Activated CD4-positive, alpha-beta T cell treated with anti-CD3 and anti-CD28 coated beads, Interleukin-2, amount 50 U/mL, for 1 hour (primary cell): ENCODE measurements around the gene CDC27.
"Not testable (repeated sequence)": the region's sequence is repeated elsewhere in the genome, so short reads cannot be mapped to it uniquely, and the experiment has no call there.

Experiments
- DNase-seq: peaks from one replicate; pipeline ENCODE4 v3.0.0-alpha.2; 2020

The CDC27 gene

DNA sequence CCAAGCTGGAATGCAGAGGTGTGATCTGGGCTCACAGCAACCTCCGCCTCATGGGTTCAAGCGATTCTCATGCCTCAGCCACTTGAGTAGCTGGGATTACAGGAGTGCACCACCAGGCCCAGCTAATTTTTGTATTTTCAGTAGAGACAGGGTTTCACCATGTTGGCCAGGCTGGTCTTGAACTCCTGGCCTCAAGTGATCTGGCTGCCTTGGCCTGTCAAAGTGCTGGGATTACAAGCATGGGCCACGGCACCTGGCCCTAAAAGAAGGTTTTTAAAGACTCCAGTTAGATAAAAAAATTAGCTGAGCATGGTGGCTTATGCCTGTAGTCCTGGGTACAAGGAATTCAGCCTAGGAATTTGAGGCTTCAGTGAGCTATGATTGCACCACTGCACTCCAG, 62.3 kb downstream of the CDC27 start:
- not testable (repeated sequence) for DNase-seq

DNA sequence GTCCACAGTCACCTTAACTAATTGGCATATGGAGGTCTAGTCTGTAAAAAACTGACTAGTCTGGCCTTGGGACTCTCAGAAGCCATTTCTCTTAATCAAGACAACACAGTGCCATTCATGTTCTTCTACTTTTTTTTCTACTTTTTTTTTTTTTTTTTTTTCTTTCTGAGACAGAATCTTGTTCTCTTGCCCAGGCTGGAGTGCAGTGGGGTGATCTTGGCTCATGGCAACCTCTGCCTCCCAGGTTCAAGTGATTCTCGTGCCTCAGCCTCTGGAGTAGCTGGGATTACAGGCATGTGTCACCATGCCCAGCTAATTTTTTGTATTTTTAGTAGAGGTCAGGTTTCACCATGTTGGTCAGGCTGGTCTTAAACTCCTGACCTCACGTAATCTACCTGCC, 65.8 kb downstream of the CDC27 start:
- DNase-seq, result not testable (repeated sequence)

DNA sequence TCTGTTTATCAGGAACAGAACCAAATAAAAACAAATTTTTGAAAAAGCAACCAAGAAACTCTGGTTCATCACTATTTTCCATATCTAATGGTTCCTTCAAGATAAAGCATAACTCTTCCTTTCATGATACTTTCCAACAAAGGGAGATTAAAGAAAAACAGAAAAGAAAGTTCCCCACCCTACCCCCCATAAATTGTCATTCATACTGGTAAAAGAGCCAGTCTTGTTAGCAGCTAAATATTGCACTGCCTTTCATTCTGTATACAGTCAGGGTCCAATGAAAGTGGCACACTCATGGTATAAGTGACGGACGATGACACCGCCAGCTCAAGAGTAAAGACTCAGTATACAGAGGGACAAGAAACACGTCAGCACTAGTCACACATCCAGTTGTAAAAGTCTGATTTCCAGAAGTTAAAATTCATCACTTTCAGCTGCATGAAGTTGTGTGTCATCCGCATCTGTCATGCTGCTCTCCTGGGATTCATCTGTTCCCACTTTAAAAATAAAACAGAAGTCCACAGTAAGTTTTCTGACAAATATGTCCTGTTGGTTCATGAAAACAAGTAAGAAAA, 68.5 kb downstream of the CDC27 start:
- no peak for DNase-seq

DNA sequence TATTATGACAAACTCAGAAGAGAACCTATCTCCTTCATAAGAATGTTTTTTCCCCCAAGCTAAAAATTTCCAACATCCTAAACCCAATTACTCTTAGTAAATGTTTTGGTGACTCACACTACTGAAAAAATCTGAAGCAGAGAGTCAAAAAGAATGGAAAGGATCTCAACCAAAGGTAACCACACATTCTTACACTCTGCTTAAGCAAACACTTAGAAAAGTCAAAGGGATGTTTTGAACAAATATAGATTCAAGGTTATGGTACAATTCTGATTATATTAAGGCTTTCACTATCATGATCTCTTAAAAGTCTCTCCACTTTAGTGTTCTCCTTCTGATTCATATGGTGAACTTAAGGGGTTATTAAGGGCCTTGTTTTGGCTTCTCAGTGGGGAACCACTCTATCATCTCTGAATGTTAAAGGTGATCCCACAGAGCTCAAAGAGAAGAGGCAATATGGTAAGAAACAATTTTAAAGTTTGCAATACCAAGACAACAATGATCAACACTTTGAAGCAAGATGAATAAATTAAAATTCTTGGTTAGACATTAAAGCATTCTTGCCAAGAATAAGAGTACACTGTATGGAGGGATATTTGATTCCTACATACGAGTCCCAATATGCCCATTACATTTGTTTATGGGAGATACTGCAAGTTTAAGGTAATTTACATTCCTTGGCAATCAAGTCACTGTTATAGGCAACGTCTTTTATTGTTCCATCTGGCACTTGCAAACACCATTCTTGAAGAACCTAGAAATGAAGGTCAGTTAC, 69.2 kb downstream of the CDC27 start:
- DNase-seq, result no peak

DNA sequence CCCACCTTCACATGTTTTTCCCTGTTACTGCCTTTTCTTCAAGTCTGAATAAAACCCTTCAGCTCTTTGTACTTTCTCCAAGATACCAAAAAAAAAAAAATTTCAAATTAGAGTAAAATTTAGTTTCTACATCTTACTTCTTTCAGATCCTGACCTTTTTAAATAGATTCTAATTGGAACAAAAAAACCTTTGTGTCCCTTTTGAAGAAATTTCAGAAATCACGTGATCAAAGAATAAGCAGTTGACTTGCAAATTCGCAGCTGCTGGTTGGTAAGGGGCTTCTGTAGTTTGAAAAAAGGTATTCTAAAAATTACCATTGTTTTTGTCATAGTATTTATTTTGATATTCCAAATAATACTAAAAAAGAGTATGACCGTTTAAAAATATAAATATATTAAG, 71.7 kb downstream of the CDC27 start:
- no peak for DNase-seq

DNA sequence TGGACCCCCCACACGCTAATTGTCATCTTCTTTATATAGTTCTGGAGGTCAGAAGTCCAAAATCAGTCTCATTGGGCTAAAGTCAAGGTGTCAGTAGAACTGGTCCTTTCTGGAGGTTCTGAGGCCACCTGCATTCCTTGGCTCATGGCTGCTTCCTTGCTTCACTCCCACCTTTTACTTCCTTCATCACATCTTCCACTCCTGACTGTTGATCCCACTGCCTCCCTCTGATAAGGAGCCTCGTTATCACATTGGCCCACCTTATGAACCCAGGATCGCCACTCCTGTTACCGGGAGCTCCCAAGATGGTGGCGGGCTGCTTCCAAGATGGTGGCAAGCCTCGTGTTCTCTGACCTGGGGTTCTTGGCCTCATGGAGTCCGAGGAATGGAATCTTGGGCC, 83.0 kb downstream of the CDC27 start:
- no peak for DNase-seq

DNA sequence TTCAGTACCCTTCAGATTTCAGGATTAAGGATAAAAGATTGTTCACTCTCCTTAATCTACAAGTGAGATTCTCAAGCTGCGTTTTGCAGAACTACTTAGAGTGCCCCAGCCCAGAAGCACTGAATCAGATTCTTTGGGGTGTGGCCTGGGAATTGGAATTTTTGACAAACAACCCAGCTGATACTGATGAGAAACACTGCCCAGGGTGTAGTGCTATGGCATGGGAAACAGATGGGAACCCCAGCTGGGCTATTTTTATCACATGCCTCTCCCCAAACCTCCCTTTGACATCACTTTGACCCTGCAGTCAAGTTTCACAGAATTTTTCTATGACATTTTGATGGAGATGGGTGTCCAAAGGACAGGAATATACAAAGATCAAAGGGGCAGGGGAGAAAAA, 83.8 kb downstream of the CDC27 start:
- not testable (repeated sequence) for DNase-seq

DNA sequence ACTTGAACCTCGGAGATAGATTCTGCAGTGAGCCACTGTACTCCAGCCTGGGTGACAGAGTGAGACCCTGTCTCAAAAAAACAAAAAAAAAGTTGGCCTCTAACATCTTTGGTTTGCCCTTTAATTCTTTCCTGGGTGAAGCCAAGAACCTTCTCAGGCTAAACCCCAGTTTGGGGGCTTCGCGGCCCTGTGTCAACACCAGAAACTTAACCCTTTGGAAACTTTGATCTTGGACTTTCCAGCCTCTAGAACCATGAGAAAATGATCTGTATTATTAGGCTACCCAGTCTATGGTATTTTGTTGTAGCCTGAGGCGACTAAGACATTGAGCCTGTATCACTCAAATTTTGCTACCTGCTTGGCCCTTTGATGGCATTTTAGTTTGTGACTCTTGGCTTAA, 86.2 kb downstream of the CDC27 start:
- no peak for DNase-seq

DNA sequence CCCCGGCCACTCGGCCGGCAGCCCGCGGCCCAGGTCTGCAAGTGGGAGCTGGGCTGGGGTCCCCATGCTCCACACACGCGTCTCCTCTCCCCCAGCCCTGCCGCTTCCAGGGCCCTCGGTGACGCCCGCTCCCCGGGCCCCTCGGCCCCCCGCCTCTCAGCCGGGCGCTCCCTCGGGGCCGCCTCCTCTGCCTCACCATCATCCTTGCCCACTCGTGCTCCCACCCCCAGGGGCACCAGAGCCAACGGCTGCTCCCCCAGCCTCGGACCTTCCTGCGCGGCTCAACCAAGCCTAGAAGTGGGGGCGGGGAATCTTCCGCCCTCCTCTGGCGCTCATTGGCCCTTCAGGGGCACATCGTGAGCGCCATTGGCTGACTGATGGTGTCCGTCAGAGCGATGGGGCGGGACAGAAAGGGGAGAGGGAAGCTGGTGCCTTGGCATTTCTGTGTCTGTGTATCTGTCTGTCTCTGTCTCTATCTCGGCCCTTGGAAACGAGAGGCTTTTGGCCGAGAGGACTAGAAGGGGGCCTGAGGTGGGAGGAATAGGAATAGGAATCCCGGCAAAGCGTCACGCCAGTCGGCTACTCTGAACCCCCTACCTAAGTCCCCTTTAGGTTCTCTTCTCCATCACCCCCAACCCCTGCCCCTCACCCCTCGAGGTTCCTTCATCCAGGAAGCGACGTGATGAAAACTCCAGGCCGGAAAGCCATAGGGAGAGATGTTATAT, 88.9 kb downstream of the CDC27 start:
- DNase-seq, result peak; percentile 88

DNA sequence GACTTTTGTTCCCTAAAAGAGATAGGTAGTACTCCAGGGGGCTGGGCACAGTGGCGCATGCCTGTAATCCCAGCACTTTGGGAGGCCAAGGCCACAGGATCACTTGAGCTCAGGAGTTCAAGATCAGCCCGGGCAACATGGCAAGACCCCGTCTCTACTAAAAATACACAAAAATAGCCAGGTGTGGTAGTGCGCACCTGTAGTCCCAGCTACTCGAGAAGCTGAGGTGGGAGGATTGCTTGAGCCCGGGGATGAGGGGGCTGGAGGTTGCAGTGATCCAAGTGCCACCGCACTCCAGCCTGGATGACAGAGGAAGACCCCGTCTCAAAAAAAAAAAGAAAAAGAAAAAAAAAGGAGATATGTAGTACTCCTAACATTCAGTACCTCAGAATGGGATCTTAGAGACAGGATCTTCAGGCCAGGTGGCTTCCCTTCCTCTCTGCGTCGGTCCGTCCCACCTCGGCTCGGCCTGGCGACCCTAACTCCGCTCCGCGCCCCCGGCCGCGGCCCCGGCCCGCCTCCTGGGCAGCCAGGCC, 89.6 kb downstream of the CDC27 start:
- DNase-seq, result no peak

DNA sequence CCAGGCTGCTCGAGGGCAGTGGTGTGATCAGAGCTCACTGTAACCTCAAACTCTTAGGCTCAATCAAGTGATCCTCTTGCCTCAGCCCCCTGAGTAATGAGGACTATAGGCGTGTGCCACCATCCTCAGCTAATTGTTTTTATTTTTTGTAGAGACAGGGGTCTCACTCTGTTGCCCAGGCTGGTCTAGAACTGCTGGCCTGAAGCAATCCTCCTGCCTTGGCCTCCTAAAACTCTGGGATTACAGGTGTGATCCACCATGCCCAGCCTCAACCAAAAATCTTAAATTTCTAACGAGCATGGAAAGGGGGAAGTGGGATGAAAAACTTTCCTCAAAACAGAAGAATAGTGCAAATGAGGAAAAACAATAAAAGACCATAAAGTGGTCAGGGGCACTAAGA, 92.8 kb downstream of the CDC27 start:
- DNase-seq, result no peak

DNA sequence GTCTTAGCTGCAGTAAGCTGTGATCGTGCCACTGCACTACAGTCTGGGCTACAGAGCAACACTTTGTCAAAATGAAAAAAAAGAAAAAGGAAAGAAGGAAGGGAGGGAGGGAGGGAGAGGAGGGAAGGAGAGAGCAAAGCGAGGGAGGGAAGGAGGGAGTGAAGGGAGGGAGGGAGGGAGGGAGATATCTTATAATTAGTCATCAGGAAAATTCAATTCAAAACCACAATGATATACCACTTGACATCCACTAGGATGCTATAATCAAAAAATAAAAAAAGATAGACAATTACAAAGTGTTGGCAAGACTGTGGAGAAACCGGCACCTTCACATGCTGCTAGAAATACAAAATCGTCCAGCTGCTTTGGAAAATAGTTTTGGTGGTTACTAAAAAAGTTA, 93.8 kb downstream of the CDC27 start:
- DNase-seq, result no peak

DNA sequence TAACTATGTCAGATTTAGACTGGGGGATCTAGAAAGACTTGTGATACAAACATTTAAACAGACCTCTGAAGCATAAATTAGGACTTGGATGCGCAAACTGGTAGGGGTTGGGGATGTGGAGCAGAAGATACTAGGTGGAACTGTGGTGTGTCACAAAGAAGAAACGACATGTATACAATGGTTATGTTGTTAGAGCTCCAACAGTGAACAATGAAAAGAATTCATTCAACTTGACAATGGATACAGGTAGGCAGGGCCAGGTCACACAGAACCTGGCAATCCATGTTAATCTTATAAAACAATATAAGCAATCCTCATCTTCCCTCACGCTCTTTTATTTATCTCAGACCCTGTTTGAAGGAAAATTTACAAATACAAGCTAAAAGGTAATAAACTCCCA, 102.0 kb downstream of the CDC27 start:
- no peak for DNase-seq

DNA sequence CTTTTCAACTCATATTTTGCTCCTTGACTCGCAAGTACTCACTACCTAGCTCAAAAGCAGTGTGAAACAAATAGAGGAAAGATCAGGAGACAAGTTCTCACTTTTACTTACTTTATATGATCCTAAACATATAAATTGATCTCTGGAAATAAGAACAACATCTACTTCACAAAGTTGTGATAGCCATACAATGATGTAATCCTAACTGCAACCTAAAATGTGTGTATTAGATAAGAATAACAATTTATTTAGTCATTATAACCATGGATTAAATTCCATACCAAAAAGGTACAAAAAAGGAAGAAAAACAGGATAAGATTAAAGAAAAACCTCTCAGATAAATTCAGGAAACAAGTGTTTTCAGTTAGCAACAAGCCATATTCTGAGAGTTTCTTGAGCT, 103.4 kb downstream of the CDC27 start:
- no peak for DNase-seq

DNA sequence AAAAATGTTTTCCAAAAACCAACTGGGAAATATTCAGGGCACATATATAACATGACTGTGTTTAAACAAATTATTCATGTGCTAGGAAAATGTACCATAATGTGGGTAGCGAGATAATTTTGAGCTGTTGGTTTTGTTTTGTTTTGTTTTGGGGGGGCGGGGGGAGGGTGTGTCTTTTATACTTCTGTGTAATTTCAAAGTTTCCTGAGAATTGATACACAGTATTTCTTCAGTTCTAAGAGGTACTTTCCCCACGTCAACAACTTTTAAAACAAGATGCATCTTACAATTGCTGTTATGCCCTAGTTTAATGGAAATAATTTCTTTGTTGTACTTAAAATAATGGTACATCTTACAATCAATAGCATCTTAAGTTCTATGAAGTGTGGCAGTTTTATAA, 110.3 kb downstream of the CDC27 start:
- DNase-seq, result no peak

DNA sequence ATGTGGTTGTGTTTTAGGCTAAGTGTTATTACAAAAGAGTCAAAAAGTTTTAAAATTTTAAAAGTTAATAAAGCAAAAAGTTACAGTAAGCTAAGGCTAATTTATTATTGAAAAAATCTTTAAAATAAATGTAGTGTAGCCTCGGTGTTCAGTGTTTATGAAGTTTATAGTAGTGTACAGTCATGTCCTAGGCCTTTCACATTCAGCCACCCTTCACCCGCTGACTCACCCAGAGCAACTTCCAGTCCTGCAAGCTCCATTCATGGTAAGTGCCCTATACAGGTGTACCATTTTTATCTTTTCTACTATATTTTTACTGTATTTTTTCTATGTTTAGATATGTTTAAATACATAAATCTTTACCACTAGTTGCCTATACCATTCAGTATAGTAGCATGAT, 111.5 kb downstream of the CDC27 start:
- no peak for DNase-seq

DNA sequence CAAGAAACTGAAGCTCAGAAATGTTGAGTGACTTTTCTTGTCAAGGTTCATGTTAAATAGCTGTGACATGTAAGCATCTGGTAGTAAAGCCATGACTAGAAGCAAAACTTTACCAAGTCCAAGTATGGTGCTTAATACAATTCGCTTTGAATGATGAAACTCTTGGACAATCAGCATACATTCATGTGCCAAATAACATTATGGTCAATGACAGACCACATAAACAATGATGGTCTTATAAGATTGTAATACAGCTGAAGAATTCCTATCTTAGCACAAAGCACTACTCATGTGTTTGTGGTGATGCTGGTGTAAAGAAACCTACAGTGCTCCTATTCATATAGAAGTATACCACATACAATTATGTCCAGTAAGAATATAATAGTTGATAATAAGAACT, 112.9 kb downstream of the CDC27 start:
- no peak for DNase-seq

DNA sequence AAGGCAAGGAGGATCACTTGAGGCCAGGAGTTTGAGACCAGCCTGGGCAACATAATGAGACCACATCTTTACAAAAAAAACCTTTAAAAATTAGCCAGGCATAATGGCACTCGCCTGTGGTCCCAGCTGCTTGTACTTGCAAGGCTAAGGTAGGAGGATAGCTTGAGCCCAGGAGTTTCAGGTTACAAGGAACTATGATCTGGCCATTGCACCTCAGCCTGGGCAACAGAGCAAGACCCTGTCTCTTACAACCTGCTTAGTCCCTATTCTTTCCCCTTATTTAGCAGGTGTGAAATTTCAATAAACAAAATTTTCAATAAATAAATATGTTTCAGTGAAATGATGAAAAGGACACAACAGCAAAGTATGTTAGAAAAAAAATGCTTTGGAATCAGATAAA, 114.7 kb downstream of the CDC27 start:
- DNase-seq, result not testable (repeated sequence)

DNA sequence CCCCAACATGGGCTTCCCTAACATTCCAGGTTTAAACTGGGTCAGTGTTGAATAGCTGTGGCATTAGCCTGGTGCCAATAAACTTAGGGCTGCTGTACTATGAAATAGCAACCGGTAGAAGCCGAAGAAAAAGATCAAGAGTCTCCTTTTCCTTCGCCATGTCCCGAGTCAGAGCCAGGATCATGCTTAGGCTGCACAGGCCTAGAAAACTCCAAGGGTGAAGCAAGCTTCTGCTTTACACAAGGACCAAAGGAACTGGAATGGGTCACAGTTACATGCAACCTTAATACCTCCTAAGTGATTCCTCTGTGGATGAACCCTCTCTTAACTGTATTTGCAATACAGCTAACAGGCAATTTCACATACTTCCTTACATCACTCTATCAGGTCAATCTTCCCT, 115.5 kb downstream of the CDC27 start:
- not testable (repeated sequence) for DNase-seq

DNA sequence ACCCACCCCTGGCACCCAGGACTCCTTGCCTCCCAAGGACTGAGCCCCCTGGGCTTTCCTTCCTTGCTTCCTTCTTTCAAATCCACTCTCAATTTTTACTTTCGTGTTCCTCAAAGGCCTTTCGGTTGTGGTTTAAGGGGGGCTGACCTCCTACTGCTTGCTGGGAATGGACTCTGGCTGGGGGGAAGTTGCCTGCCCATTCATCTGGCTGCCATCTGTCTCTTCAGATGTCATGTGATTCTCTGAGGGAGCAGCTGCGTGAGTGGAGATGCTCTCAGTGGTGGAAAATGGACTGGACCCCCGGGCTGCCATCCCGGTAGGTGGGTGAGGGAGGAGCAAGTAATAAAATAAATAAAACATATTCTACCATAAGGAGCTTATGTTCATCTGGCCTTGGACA, 116.2 kb downstream of the CDC27 start:
- DNase-seq, result no peak

DNA sequence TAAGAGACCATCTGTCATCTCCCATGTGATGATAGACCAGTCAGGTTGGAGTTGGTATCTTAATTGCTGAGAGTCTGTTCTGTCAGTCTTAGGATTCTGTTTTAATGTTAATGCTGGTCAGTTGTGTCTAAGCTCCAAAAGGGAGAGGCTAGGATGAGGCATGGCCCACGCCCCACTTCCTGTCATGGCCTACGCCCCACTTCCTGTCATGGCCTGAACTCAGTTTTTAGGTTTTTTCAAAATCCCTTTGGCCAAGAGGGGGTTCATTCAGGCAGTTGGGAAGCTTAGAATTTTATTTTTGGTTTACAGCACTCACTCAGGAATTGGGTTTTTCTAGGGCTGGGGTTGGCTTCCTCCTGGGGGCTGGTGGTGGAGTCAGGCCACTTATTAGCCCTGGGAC, 117.9 kb downstream of the CDC27 start:
- DNase-seq, result not testable (repeated sequence)

DNA sequence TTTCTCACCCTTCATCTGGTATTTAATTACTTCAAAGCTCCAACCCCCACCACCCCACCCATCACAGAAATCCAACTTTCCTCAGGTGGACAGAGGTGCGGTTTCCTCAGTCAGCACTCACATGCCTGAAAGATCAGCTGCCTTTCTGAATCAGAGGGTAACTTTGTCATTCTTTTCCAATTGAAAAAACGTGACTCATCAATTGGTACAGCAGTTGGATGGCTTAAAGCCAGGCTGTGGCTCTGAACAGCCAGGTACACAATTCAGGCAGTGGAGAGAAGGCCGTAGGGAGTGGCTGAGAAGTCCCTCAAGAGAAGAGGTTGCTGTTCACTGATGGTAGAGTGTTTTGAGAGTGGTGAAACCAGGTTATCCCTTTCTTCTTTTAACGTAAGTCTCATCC, 118.8 kb downstream of the CDC27 start:
- not testable (repeated sequence) for DNase-seq
